HG03097 (cell line): ENCODE measurements around the gene GRK1.

Source experiments
- ATAC-seq: cut with Tn5 transposase; IDR thresholded peaks from one replicate; pipeline ENCODE4 v1.9.1; 2021; ENCODE audit not compliant: unreplicated experiment, low FRiP score

The GRK1 gene

GRCh38 chr13:113647351-113648215 lies 19.4 kb upstream of the GRK1 start:
- no peak for ATAC-seq

GRCh38 chr13:113648216-113648610 lies 18.8 kb upstream of the GRK1 start:
- no peak for ATAC-seq

GRCh38 chr13:113649212-113649611 lies 17.8 kb upstream of the GRK1 start:
- ATAC-seq = no peak

- ATAC-seq = no peak
These were observed 16.7 kb upstream of the GRK1 start for GRCh38 chr13:113650275-113650674.

- no peak for ATAC-seq
These were observed 16.3 kb upstream of the GRK1 start for GRCh38 chr13:113650731-113651148.

GRCh38 chr13:113651511-113652403 lies 15.3 kb upstream of the GRK1 start:
- ATAC-seq = no peak

GRCh38 chr13:113652404-113653263 lies 14.4 kb upstream of the GRK1 start:
- no peak for ATAC-seq

GRCh38 chr13:113653264-113654174 lies 13.5 kb upstream of the GRK1 start:
- no peak for ATAC-seq

GRCh38 chr13:113654175-113654560 lies 12.9 kb upstream of the GRK1 start:
- no peak for ATAC-seq

DNA sequence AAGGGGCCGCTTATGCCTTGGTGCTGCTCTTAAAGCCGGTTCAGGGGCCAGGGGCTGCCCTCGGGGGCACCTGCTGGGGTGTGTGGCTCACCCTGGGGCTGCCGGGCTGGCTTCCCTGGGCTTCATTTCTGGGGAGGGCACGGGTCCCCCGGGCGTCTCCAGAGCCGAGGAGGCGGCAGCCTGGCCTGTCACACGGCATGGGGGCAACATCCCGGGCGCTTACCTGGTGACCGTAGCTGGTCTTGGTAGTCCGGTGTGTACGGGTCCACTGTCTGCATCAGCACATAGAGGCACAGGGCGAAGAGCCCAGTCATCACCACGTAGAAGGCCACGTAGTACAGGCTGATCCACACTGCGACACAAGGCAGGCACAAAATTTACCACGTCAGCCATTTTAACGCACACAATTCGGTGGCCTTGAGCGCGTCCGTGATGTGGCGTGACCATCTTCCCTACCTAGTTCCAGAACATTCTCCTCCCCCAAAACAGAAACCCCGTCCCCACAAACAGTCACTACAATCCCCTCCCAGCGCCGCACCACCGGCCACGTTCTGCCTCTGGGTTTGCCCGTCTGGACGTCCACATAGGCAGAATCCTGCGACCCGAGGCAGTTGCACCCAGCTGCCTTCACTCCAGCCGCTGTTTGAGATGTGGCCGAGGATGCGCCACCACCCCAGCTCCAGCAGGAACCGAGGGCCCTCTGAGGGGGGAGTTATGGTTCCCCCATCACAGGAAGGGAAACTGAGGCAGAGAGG lies 12.3 kb upstream of the GRK1 start:
- ATAC-seq = no peak

GRCh38 chr13:113655346-113656002 lies 11.5 kb upstream of the GRK1 start:
- ATAC-seq = no peak

DNA sequence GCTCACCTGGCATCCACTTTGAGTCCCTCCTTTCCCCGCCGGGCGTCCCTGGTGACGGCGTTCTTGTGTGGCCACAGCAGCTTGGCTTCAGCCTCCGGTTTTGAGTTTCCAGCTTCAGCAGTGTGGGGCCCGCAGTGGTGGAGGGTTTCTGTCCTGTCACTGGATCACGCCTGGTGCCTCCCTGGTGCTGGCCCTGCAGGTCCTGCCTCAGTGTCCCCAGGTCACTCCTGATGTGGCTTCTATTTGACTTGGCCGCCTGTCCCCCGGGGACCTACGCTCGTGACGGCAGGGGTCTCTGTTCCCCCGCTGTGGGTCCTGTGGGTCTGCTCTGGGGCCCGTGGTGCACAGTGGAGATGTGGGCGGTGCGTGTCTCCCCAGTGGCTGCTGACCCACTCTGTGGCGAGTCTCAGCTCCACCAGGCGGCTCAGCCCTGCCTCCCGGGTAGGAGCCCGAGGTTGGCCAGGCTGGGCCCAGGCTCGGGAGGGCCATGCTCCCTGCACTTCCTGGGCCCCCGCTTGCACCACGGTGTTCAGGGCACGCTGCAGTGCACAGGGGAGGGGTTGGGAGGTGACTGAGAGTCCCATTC lies 10.9 kb upstream of the GRK1 start:
- no peak for ATAC-seq

DNA sequence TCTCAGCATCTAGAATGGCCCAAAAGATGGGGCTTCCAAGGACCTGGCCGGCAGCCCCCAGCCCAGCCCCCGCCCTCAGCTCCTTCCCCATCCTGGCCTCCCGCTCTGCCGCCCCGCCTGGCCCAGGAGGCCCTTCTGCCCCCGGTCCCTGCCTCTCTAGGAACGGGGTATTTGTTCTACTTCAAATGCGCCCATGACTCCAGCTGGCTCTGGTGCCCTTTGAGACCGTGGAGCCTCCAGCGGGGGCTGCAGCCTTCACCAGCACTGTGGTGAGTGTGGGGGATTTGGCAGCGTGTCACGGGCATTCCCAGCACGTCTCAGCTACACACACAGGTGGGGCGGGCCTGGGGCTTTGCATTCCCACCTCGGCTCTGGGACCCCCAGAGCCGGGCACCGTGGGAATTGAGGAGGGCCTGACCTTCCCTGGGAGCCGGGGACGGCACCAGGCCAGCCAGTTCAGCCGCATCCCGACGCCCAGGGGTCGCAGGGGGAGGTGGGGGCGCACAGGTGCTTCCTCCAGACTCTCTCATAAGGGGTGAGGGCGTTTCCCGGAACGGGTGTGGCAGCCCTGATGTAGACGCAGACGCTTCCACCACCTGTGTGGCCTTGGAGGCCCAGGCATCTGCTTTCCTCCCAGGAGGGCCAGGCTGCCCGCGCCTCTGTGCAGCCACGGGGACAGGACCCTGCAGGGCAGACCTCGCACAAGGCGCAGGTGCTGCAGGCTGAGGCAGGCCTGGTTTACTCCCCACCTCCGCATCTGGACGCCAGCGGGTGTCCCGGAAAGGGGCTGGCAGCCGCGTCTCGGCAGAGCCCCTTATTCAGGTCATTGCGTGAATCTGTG lies 10.0 kb upstream of the GRK1 start:
- no peak for ATAC-seq

DNA sequence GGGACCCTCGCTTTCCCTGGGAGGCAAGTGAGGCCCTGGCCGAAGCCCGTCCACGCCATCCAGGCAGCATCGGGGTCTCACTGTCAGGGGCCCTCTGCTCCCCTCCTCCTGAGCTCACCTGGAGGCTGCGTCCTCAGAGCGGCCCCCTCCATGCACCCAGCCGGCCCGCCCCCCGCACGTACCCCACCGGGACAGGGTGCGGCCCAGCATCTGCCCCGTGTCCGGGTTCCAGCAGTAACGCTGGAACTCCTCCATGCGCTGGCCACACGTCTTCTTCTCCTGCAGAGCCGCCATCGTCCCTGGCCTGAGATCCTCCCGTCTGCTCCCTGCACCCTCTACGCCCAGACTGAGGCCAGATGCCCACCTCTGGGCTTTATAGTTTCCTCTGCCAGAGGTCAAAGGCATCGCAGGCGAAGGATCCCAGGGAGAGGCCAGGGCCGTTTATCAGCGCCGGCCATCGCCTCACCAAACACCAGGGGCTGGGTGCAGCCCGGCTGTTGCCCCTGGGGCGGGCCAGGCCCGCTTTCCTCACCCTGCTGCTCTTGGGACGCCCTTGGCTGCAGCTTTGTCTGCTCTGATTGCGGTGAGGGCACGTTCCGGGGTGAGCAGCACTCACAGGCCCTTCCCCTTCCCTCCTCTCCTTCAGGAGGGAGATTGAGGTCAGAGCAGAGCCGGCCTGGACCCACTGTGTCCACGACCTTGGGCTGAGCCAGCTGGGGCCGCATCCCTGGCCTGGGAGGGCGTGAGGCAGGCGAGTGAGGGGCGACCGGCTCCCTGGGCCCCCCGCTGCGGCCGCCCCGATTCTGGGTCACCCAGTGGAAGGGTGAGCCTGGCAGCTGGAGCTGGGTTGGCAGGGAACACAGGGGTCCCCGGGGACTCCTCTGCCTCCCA lies 8.9 kb upstream of the GRK1 start, which contains the start of gene ATP4B:
ATP4B (minus strand) TSS at position 348 of the 891 bp plus-strand sequence; CDS start at position 294, 54 bp downstream.
- ATAC-seq = no peak

DNA sequence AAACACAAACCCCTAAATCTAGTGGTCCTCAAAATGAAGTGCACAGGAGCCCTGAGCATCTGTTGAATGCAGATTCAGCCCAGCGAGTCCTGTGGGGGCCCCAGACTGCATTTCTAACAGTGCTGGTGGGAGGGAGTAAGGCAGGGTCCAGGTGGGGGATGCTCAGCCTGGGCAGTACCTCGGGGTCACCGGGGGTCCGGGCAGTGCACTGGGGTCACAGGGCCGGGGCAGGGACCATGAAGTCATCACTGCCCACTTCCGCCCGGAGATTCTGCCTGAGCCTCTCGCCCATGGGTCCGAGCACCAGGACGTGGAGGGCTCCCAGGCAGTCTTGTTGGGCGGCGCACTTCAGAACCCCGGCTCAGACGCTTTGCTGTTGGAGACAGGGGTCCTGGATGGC lies 8.2 kb upstream of the GRK1 start:
- no peak for ATAC-seq

- no peak for ATAC-seq
These were observed 7.7 kb upstream of the GRK1 start for GRCh38 chr13:113659337-113659736.
